ENCODE data around the gene PLCE1.

The PLCE1 gene

DNA sequence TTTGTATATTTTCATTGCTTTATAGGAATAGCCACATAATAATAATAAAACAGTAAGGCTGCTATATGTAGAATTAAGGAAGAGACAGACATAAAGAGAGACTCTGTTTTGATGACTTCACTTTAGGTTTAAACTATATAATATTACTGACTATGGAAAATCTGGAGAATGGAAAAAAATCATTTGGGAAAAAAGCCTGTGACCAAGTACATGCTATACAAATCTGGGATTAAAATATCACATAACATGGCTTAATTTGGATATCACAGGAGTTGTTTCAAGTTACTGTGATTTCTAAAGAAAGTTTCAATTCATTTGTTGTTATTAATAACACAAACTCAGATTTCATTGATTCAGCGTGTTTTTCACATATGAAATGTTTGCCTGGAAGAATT, 7.7 kb downstream of the PLCE1 start:
- H3K27ac Mint-ChIP-seq: no peak overlapping the region
- no peak for DNase-seq
- H3K27me3 Mint-ChIP-seq: peaks cover 18% of the 10 kb centered on the region
- H3K4me1 Mint-ChIP-seq (ENCODE audit: low read depth): no peaks in the 10 kb centered on the region
- no peak overlapping the region for H3K4me3 Mint-ChIP-seq
- no peaks in the 10 kb centered on the region for H3K36me3 Mint-ChIP-seq (ENCODE audit: low read depth)
- no peaks in the 10 kb centered on the region for H3K9me3 Mint-ChIP-seq

- H3K4me3 Mint-ChIP-seq: no peak overlapping the region
- H3K4me1 Mint-ChIP-seq (ENCODE audit: low read depth): no peaks in the 10 kb centered on the region
- H3K27ac Mint-ChIP-seq: no peak overlapping the region
- H3K36me3 Mint-ChIP-seq (ENCODE audit: low read depth): no peaks in the 10 kb centered on the region
- H3K9me3 Mint-ChIP-seq: no peaks in the 10 kb centered on the region
- DNase-seq: no peak
- H3K27me3 Mint-ChIP-seq: peaks cover 22% of the 10 kb centered on the region
These were observed 8.4 kb downstream of the PLCE1 start for GRCh38 chr10:94002156-94002555.

DNA sequence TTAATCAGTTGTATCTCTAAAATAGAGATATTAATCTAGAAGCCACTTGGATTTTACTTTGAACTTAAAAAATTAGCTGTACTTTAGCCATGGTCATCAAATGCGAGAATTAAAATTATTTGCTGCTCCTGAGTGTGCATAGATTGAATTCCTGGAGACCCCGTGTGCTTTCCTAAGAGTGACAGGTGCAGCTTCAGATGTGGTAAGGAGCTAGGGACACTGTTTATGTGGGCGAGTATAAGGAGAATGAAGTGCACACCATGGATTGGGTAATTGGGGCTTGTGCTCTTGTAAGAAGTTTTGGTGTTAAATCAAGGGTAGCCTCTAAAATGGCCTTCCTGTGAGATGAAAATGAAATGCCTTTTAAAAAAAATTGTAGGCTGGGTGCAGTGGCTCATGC, 9.8 kb downstream of the PLCE1 start:
- Mint-ChIP-seq H3K36me3 (ENCODE audit: low read depth) (no peaks in the 10 kb centered on the region), H3K27me3 (peaks cover 19% of the 10 kb centered on the region)
- no peak for DNase-seq

GRCh38 chr10:94005050-94005449, 11.3 kb downstream of the PLCE1 start:
- no peak for DNase-seq
- H3K4me3 Mint-ChIP-seq: no peak overlapping the region
- no peaks in the 10 kb centered on the region for H3K4me1 Mint-ChIP-seq (ENCODE audit: low read depth)
- no peaks in the 10 kb centered on the region for H3K36me3 Mint-ChIP-seq (ENCODE audit: low read depth)
- H3K9me3 Mint-ChIP-seq: no peaks in the 10 kb centered on the region
- H3K27me3 Mint-ChIP-seq: peaks cover 23% of the 10 kb centered on the region
- no peak overlapping the region for H3K27ac Mint-ChIP-seq

More for the DNA sequence above, 9.8 kb downstream of the PLCE1 start:
- Mint-ChIP-seq H3K27ac (no peak overlapping the region), H3K4me3 (no peak overlapping the region), H3K9me3 (no peaks in the 10 kb centered on the region), H3K4me1 (ENCODE audit: low read depth) (no peaks in the 10 kb centered on the region)

DNA sequence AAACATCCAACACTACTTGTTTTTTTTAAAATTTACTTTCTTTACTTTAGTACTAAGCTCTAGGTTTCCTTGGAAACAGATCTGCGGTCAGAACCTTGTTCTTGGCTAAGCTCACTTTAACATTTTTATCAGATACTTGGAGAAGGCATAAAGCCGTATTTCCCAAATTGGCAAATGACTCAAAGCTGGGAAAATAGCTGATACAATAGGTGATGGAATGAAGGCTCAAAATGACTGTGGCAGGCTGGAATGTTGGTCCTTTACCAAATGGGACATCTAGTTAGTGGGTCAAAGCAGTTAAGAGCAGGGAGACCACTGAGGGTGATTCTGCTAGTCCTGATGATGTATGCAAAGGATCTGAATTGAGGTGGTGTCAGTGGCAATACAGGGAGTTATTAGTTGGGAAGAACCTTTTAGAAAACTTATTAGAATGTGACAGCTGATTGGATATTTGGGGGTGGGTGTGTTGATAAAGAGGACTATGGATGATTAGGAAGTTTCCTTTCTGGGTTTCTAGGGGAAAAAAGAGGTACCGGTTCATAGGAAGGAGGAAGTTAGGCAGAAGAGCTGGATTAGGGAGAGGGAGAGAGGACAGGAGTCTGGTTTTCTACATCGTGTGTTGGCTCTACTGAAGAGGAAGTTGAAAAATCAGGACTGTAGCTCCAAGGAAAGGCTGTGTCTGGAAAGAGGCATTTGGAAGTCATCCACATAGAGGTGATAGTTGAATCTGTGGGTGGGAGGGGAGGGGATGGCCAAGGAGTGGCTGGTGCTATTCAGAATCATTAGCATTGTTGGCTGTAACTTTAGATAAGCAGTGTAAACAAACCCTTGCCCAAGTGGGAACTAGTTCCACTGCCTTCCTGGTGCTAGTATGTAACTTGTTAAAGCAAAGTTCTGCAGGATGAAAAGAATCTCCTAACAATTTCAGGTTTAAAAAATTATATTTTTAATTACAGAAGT, 13.1 kb downstream of the PLCE1 start:
- DNase-seq: no peak
- Mint-ChIP-seq H3K9me3 (peaks cover 5% of the 10 kb centered on the region), H3K27ac (no peak overlapping the region), H3K4me1 (ENCODE audit: low read depth) (no peaks in the 10 kb centered on the region), H3K36me3 (ENCODE audit: low read depth) (no peaks in the 10 kb centered on the region), H3K4me3 (no peak overlapping the region), H3K27me3 (peaks cover 16% of the 10 kb centered on the region)

GRCh38 chr10:94008526-94008925, 14.8 kb downstream of the PLCE1 start:
- Mint-ChIP-seq H3K9me3 (peaks cover 5% of the 10 kb centered on the region), H3K36me3 (ENCODE audit: low read depth) (no peaks in the 10 kb centered on the region), H3K4me1 (ENCODE audit: low read depth) (no peaks in the 10 kb centered on the region), H3K4me3 (no peak overlapping the region), H3K27ac (no peak overlapping the region), H3K27me3 (peaks cover 16% of the 10 kb centered on the region)
- DNase-seq: no peak

GRCh38 chr10:94010116-94010515, 16.4 kb downstream of the PLCE1 start:
- no peak for DNase-seq
- no peaks in the 10 kb centered on the region for H3K4me1 Mint-ChIP-seq (ENCODE audit: low read depth)
- no peak overlapping the region for H3K27ac Mint-ChIP-seq
- H3K4me3 Mint-ChIP-seq: no peak overlapping the region
- H3K27me3 Mint-ChIP-seq: peaks cover 16% of the 10 kb centered on the region
- H3K36me3 Mint-ChIP-seq (ENCODE audit: low read depth): no peaks in the 10 kb centered on the region
- peaks cover 5% of the 10 kb centered on the region for H3K9me3 Mint-ChIP-seq

DNA sequence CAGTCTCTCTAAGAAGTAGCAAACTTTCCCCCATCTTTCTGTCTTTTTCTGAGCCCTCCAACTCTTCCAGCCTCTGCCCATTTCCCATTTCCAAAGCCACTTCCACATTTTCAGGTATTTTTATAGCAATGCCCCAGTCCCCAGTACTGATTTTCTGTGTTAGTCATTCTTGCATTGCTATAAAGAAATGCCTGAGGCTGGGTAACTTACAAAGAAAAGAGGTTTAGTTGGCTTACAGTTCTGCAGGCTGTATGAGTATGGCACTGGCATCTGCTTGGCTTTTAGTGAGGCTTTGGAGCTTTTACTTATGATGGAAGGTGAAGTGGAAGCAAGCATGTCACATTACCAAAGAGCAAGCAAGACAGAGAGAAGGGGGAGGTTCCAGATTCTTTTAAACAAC, 17.2 kb downstream of the PLCE1 start:
- DNase-seq: no peak
- Mint-ChIP-seq H3K4me3 (no peak overlapping the region), H3K27me3 (peaks cover 18% of the 10 kb centered on the region), H3K9me3 (peaks cover 5% of the 10 kb centered on the region), H3K27ac (no peak overlapping the region), H3K4me1 (ENCODE audit: low read depth) (no peaks in the 10 kb centered on the region), H3K36me3 (ENCODE audit: low read depth) (no peaks in the 10 kb centered on the region)

GRCh38 chr10:94011296-94011695, 17.6 kb downstream of the PLCE1 start:
- Mint-ChIP-seq H3K36me3 (ENCODE audit: low read depth) (no peaks in the 10 kb centered on the region), H3K27ac (no peak overlapping the region), H3K4me3 (no peak overlapping the region), H3K4me1 (ENCODE audit: low read depth) (no peaks in the 10 kb centered on the region), H3K27me3 (peaks cover 18% of the 10 kb centered on the region), H3K9me3 (peaks cover 5% of the 10 kb centered on the region)
- no peak for DNase-seq

DNA sequence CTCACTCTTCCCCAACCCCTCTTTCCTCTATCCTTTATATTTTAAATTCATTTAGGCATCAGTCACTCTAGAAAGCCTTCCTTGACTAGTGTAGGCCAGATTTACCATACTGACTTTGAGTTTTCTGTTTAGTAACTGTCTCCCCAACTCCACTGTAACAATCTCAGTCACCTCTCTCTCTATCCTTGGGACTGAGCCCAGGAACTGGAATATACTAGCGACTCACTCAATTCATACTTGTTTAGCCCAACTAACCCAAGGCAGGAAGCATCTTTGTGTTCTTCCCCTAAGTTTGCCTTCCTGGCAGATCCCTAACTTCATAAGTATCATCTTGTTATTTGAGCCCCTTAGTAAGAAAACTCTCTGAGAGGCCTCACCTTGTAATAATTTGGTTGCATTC, 19.1 kb downstream of the PLCE1 start:
- Mint-ChIP-seq H3K9me3 (peaks cover 5% of the 10 kb centered on the region), H3K4me3 (no peak overlapping the region), H3K27me3 (peaks cover 12% of the 10 kb centered on the region), H3K27ac (no peak overlapping the region), H3K36me3 (ENCODE audit: low read depth) (no peaks in the 10 kb centered on the region), H3K4me1 (ENCODE audit: low read depth) (no peaks in the 10 kb centered on the region)
- no peak for DNase-seq

GRCh38 chr10:94013331-94013760, 19.6 kb downstream of the PLCE1 start:
- Mint-ChIP-seq H3K27me3 (peaks cover 12% of the 10 kb centered on the region), H3K4me1 (ENCODE audit: low read depth) (no peaks in the 10 kb centered on the region), H3K27ac (no peak overlapping the region), H3K36me3 (ENCODE audit: low read depth) (no peaks in the 10 kb centered on the region), H3K9me3 (peaks cover 5% of the 10 kb centered on the region), H3K4me3 (no peak overlapping the region)
- no peak for DNase-seq

GRCh38 chr10:94014304-94014703, 20.6 kb downstream of the PLCE1 start:
- Mint-ChIP-seq H3K4me3 (no peak overlapping the region), H3K36me3 (ENCODE audit: low read depth) (no peaks in the 10 kb centered on the region), H3K4me1 (ENCODE audit: low read depth) (no peaks in the 10 kb centered on the region), H3K27me3 (peaks cover 5% of the 10 kb centered on the region), H3K9me3 (peaks cover 5% of the 10 kb centered on the region), H3K27ac (no peak overlapping the region)
- DNase-seq: no peak

- Mint-ChIP-seq H3K4me1 (ENCODE audit: low read depth) (no peaks in the 10 kb centered on the region), H3K36me3 (ENCODE audit: low read depth) (no peaks in the 10 kb centered on the region), H3K27me3 (peaks cover 2% of the 10 kb centered on the region), H3K27ac (no peak overlapping the region), H3K9me3 (no peaks in the 10 kb centered on the region), H3K4me3 (no peak overlapping the region)
- no peak for DNase-seq
These were observed 23.3 kb downstream of the PLCE1 start for GRCh38 chr10:94016727-94017714.

DNA sequence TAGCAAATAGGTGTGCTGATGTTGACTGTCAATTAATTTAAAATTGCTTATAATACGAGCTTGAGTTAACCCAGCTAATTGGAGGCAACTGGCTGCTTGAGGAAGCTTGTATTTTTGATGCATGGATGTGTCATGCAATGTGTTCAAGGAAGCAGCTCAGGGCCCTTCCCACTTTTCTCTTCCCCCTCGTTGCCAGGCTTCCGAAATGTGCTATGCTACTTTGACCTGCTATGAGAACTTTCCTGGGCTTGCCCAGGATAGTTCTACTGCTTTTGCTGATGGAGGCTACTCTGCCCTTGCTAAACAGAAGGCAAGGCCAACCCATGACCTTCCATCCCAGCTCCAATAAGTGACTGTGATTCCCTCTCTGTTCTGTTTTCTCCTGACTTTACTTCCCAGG, 24.4 kb downstream of the PLCE1 start:
- Mint-ChIP-seq H3K27ac (no peak overlapping the region), H3K4me3 (no peak overlapping the region), H3K27me3 (peaks cover 9% of the 10 kb centered on the region), H3K36me3 (ENCODE audit: low read depth) (no peaks in the 10 kb centered on the region), H3K4me1 (ENCODE audit: low read depth) (no peaks in the 10 kb centered on the region), H3K9me3 (no peaks in the 10 kb centered on the region)
- DNase-seq: no peak

Data from activated T-cell treated with anti-CD3 and anti-CD28 coated beads, Interleukin-2, amount 50 U/mL, for 24 hours (primary cell).